GM21786 (cell line): ENCODE results near the gene TPT1.
A peak's percentile ranks its signal among the peaks of the same experiment; 100 is the strongest.
"Not testable (repeated sequence)": the region's sequence is repeated elsewhere in the genome, so short reads cannot be mapped to it uniquely, and the experiment has no call there.

Experiments used
- ATAC-seq: cut with Tn5 transposase; IDR thresholded peaks from one replicate; pipeline ENCODE4 v1.9.1; 2021; ENCODE audit not compliant: unreplicated experiment

TPT1 gene

DNA sequence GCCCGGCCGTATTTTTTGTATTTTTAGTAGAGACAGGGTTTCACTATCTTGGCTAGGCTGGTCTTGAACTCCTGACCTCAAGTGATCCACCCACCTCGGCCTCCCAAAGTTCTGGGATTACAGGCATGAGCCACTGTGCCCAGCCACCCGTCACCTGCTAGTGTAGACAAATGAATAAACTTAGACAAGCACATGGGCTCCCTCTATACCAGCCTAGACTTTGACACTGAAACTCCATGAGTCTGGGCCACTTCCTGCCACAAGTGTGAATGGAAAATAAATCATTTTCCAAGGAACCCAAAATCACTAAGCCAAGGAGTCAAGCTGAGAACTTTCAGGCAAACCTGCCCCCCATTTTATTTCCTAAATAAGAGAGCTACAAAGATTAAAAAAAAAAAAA is 27.0 kb upstream of the TPT1 start:
- no peak for ATAC-seq

DNA sequence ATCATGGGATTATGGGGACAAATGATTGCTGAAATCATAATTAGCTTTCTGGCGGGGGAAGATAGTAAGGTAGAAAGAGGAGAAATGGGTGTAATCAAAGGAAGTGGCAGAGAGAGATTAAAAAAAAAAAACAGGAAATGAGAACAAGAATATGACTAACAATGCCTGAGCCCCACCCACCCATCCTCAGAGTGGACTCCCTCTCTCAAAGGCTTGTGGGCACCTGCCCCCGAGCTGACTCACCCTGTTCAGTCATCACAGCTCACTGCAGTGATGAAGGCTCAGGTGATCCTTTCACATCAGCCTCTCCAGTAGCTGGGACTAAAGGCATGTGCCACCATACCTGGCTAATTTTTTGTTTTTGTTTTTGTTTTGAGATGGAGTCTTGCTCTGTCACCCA is 26.4 kb upstream of the TPT1 start:
- peak; percentile 99 for ATAC-seq

DNA sequence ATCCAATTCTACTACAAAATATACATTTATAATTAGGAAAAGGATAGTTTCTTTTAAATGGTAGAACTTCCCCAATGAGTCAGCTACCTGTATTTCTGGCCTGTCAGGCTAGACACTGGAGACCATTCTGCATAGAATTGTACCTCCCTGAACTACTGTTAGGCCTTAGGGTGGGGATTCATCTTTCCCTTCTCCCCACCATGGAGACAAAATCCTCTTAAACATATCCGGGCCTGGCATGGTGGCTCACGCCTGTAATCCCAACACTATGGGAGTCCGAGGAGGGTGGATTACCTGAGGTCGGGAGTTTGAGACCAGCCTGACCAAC is 24.5 kb upstream of the TPT1 start:
- no peak for ATAC-seq

- no peak for ATAC-seq
These were observed 24.0 kb upstream of the TPT1 start for GRCh38 chr13:45364876-45365557.

GRCh38 chr13:45362939-45363338 is 22.0 kb upstream of the TPT1 start:
- ATAC-seq = no peak

- ATAC-seq = no peak
These were observed 20.7 kb upstream of the TPT1 start for GRCh38 chr13:45361596-45362206.

DNA sequence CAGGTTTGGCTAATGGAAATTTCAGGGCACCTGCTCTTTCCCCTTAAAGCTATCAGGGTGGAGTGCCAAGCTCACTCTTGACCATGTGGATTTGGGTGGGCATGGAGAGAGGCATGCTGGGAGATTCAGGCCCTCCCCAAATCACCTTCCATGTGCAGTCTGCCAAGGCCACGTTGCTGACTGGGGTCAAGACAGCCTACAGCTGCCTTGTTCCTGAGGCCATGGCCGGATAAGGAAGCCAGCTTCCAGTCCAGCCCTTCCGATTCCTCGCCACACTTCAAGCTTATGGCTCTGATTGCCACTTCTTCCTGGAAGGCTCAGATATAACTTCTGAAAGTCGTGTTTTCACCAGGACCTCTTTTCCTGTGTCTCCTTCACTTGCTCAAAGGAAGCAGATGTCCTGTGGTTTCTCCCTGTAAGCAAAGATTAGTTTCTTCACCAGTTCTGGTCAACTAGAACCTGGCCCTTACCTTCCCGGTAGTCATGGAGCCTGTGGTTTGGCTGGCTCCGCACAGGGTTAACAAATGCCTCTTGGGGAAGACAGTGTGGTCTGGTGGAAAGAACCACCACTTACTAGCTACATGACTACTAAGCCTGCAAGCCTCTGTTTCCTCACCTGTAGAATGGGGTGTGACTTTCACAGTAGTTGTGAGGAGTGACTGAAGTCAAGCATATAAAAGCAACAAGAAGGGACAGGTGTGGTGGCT is 16.1 kb upstream of the TPT1 start:
- ATAC-seq = no peak

DNA sequence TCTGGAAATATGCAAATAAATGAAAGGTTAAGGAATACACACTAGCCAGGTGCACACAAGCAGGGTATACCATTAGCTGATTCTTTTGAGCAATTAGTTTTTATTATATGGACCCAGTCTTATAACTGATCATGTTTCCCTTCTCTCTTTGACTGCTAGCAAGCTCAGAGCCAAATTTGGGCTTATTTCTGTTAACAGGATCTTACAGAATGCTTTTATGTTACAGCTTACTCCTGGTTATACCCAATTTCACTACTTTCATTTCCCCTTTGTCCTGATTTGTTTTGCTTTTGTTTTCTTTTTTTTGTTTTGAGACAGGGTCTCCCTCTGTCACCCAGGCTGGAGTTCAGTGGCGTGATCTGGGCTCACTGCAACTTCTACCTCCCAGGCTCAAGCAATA is 12.9 kb upstream of the TPT1 start:
- no peak for ATAC-seq

GRCh38 chr13:45352031-45352430 is 11.0 kb upstream of the TPT1 start:
- ATAC-seq = no peak

GRCh38 chr13:45350152-45350551 is 9.2 kb upstream of the TPT1 start:
- no peak for ATAC-seq

DNA sequence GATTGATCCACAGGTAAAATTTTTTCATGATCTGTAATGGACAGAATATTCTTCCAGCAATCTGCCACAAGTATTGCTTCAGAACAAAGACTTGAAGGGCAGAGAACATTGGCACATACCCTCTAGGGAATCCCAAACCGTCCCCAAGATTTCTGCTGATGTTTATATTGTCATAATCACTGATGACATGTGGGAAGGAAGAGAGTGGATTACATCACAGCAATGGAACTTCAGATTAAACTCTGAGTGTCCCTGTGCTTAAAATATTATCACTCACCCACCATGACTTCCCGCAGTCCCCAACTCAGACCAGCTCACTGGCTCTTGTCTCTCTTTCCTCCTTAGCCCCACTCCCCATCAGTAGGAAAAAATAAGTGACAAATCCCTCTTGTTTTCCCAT is 8.5 kb upstream of the TPT1 start:
- no peak for ATAC-seq

DNA sequence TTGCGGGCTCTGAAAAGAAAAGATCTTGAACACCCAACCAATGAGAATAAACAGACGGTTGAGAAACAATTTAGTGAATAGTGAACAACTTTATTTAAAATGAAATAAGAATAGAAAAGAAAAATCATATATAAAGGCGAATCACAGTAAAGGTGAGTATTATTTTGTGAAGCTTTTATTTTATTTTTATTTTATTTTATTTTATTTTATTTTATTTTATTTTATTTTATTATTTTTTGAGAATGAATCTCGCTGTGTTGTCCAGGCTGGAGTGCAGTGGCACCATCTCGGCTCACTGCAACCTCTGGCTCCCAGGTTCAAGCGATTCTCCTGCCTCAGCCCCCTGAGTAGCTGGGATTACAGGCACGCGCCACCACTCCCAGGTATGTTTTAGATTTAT is 3.1 kb upstream of the TPT1 start:
- not testable (repeated sequence) for ATAC-seq

- ATAC-seq = not testable (repeated sequence)
These were observed 2.1 kb upstream of the TPT1 start for GRCh38 chr13:45343102-45343501.

- ATAC-seq = not testable (repeated sequence)
These were observed 1.7 kb upstream of the TPT1 start for GRCh38 chr13:45342668-45343067.

- no peak for ATAC-seq
These were observed 967 bp upstream of the TPT1 start for GRCh38 chr13:45341799-45342500.

DNA sequence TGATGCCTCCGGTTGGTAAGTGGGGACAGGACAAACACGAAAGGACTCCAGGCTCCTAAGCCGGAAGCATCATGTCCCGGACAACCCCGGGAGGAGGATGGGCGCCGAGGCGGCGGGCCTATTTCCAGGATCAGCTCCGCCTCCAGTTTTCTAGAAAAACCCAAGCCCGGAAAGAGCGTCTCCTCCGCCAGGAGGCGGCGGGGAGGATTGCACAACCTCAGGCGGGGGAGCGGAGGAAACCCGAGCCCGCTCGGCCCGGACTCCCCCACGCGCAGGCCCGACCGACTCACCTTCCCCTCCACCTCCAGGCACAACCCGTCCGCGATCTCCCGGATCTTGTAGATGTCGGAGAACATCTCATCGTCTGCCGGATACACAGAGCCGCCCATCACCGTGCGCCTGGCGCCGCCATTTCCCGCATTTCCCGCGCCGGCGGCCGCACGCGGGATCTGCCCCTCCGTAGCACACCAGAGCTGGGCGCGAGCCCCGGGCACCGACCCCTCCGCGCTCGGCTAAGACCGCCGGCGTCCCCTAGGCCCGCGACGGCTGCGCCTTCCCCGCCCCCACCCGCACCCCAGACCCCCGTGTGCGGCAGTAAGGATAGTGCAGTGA is 455 bp downstream of the TPT1 start:
- ATAC-seq = peak; percentile 32

GRCh38 chr13:45339867-45340266 is 1.1 kb downstream of the TPT1 start:
- no peak for ATAC-seq

GRCh38 chr13:45339399-45339798 is 1.6 kb downstream of the TPT1 start:
- ATAC-seq = no peak

DNA sequence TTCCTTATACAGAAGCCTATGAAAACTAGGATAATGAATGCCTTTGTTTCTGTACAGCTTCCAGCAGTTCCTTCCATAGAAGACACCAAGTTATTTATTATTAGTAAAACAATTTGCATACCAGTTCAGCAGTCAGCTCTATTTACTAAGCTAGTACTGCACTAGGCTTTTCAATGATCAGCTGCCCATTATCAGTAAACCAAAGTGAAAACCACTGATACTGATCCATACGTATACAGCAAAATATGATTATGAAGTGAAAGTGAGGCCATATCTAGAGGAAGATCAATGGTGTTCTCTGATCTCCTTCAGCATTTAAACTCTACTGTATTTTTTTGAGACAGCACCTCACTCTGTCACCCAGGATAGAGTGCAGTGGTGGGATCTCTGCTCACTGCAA is 3.2 kb downstream of the TPT1 start:
- ATAC-seq = no peak

GRCh38 chr13:45337395-45337794 is 3.6 kb downstream of the TPT1 start:
- no peak for ATAC-seq

GRCh38 chr13:45336025-45336800 is 4.8 kb downstream of the TPT1 start:
- ATAC-seq = no peak
